LoVo (cell line): Measurements from ENCODE around the gene SPTBN1.

Source experiments
- DNase-seq: peaks from one replicate; pipeline ENCODE4 v3.0.0-alpha.2; 2016; ENCODE audit warnings: low spot score

The SPTBN1 gene

DNA sequence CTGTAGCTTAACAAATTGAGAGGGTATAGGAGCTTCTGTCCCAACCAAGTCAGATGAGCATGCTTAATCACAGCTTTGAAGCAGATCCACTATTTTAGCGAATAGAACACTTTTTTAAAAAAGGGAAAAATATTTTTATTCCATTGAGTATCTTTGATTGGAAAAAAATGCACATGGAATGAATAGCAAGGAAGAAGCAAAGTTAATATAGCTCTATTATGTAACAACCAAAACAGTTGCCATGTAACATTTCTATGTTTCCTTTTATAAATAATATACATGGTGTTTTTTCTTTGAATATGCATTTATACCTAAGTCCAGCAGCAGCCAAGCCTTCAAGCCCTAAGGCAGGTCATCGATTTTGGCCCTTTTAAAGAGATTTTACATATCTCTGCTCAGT, 21.4 kb upstream of the SPTBN1 start:
- no peak for DNase-seq

DNA sequence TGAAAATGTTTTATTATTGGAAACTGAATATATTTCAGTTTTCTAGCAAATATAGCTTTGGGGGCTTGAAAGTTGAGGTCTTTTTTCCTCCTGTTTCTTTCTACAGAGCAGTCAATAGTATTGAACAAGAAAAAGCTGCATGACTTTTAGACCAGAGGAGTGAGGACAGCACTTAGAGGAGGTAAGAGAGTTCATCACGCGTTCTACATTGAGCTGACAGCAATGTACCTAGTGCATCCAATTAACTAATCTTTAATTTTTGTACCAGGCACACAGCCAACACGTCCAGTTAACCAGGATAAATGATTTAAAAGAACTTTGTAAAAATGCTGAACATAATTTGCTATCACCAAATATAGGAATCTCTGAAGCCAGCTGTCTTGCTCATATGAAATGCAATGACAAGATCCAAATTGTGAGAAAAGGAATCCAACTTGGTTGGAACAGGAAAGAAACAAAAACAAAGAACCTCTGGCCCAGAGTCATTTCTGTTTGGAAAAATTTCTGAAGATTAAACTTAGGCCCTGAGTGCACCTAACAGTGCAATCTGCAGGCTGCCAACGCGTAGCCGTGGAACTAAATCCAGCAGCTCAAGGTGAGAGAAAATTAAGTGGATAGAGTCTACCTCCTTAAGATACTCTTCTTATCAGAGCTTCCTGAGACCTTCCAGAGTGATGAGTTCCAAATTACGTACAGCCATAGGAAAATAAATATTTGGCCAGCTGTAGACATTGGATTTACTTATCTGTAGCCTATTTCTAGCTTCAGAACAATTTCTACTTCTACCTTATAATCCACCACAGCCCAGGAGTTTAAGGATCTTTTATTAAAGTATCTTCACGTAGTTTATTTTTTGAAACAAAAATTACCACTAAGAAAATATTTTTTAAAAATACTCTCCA, 20.6 kb upstream of the SPTBN1 start:
- DNase-seq: no peak

DNA sequence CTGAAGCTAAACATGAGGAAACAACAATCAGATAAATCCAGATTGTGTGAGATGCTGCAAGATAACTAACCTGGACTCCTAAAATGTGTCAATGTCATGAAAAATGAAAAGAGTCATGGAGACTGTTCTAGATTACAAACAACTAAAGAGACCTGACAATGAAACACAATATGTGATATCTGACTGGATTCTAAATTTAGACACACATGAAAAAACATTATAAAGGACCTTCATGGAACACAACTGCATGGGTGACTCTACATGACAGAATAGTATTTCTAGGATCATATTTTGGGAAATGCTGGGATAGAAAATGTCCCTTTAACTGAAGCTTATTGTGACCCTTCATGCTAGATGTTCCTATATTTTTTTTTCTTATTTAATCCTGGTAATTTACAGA, 18.5 kb upstream of the SPTBN1 start:
- no peak for DNase-seq

DNA sequence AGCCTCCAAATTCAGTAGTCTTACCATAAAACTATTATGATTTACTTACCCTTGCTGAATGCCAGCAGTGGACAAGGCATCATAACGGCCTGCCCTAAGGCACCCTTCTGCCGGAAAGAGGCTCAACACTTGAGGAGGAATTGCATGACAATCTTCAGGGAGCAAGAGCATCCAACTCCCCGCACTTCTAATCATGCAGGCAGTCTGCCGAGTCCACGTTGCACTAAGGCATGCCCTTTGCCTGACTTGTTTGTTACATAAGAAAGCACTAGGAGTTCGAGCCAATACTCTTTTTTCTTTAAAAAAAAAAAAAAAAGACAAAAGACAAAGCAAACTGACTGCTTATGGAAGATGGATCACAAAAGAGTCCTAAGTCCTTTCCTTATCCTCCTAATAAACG, 17.9 kb upstream of the SPTBN1 start:
- no peak for DNase-seq

DNA sequence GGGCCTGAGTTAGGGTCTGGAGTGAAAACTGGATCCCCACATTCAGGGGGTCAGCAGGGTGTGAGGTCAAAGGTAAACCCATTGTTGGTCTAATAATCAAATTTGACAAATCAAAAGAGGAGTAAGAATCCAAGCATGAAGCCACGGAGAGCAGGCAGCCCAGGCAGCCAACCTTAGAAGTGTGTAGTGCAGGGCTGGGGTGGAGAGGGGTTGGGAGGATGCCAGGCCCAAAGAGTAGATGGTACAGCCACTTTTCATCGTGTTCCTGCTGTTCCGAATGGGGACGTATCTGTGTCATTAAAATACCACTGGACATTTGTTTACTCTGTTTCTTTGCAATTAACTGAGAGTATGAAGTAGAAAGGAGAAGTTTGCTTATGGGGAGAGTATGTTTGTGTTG, 16.5 kb upstream of the SPTBN1 start:
- DNase-seq: no peak

DNA sequence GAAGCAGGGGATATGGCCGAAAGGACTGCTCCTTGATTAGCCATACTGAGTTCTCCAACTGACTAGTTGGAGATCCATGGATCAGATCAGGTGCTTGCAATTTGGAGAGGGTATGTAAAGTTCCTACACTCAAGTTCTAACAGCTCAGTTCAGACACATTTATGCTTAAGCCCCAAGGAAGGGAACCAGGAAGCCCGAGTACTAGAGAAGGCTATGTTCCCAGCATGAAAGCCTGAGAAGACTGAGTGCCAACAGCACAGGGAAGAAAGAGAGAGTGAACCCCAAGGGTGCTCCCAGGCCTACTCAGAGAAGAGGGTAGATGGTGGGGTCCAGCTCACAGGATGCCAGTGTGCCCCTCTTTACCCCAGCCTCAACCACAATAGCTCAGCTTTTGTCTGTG, 16.1 kb upstream of the SPTBN1 start:
- DNase-seq: no peak

DNA sequence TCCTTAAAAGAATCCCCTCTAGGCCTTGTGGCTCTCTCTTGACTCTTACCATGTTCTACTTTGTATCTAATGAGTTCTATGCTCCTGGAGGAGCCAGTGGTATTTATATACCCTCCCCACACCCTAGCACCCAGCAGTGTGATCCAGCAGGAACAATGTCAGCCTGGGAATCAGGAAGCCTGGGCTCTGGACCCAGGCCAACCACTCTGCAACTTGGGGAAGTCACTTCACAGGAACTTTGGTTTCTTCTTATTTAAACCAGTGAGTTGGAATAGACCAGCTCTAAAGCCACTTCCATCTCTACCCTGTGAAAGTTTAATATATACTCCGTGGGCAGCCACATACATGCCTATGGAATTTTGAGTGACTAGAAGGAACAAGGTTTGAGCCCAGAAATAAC, 11.6 kb upstream of the SPTBN1 start:
- DNase-seq: no peak

DNA sequence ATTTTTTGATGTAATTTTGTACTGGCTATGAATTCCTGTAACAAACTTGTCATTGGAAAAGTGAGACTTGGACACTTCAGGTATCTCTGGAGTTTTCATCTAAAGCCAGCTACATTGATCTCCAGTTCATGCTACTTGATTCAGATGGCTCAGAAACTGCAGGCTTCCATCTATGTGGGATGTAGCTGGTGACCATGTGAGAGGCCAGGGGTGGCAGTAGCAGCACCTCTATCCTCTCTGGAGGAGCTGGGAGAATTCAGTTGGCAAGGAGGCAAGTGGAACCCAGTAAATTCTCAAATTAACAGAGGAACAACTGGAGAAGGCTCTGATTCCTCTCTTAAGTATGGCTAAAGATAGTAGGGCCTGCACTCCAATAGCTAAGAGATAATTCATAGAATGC, 10.0 kb upstream of the SPTBN1 start:
- no peak for DNase-seq

- DNase-seq: no peak
Measured at GRCh38 chr2:54446625-54447024, 9.5 kb upstream of the SPTBN1 start.

DNA sequence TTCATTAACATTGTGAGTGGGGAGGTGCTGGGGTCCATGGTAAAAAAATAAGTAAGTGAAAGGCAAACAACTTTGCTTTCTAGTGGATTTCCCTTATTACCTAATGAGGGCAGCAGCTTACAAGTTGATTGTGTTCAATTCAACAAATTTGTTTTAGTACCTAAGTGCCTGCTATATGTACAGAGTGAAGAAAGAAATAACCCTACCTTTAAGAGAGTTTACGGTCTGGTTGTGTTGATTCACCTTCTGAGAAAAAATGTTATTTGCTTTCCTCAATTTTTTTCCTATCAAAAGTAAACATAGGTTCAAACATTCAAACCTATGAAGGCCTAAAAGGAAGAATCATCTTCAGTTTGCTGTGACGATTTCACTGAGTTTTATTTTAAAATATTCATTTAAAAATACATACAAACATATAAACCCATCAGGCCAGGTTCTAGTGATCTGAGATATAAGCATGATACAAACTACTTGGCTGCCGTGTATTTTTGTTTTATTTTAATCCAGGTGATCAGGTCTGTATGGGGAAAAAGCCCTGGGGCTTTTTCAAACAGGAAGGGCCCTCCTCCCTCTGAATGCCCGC, 1.5 kb upstream of the SPTBN1 start:
- no peak for DNase-seq

GRCh38 chr2:54455131-54455562, 980 bp upstream of the SPTBN1 start:
- no peak for DNase-seq

GRCh38 chr2:54456362-54456611, 160 bp downstream of the SPTBN1 start:
- no peak for DNase-seq

DNA sequence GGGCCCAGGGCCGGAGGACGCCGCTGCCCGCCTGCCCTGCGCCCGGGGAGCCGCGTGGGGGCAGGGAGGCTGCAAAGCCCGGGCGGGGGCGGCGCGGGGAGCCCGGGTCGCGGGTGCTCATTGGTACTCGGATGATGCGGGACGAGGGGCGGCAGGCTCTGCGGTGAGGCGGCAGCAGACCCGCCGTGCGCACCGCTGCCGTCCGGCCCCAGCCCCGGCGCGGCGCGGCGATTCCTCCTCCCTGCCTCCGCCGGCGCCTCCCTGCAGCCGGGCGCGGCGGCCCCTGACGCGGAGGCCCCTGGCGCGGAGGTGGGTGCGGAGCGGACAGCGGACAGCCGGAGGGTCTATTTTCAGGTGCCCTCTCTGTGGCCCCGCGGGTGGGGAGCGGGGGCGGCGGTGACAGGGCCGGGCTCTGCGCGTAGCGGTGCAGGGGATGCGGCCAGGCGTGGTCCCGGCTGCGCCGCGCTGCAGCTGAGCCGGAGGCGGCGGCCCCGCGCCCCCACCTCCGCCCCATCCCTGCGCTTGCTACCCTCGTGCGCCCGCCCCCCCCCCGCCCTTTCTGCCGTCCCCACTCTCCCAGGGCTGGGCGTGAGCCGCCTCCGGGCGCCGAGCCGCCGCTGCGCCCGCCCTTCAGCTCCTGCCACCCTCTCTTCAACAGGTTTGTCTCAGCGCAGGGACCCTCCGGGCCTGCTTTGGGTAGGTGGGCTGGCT, 640 bp downstream of the SPTBN1 start:
- DNase-seq: peak; percentile 22

- peak; percentile 14 for DNase-seq
Measured at GRCh38 chr2:54457323-54458023, 1.3 kb downstream of the SPTBN1 start.

- DNase-seq: no peak
Measured at GRCh38 chr2:54459037-54459441, 2.9 kb downstream of the SPTBN1 start.

- no peak for DNase-seq
Measured at GRCh38 chr2:54461261-54461660, 5.1 kb downstream of the SPTBN1 start.

DNA sequence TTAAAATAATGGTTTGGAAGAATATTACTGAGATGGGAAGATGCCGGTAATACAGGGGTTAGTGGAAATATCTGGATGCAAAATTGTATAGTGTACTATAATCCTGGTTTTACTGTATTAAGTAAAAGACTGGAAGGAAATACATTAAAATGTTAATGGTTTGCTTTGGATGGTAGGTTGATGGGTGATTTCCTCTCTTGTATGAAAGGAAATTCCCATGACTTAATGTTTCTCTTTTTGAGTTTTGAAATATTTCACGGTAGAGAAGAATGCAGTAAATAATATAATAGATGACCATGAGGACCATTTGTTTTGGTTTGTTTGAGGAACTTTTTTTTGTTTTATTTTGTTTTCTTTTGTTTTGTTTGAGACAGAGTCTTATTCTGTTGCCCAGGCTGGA, 8.2 kb downstream of the SPTBN1 start:
- no peak for DNase-seq

DNA sequence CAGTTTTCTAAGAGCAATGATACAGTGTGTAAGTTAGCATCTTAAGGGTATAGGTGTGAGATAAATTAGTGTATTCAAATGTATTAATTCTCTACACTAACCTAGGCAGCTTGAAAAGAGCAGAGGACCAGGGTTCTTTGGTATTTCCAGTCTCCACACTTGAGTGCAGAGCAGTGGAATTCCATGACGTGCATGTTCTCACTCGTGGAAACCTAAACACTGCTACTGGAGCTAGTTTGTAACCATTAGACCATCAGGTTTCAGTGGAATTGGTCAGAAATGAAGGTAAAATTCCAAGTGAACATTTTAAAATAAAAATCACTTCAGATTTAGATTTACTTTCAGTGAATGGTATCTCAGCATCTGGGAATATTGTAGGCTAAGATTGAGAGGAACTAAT, 9.0 kb downstream of the SPTBN1 start:
- DNase-seq: no peak

GRCh38 chr2:54466870-54467269, 10.7 kb downstream of the SPTBN1 start:
- DNase-seq: no peak

- DNase-seq: no peak
Measured at GRCh38 chr2:54468673-54469072, 12.5 kb downstream of the SPTBN1 start.

GRCh38 chr2:54469484-54470053, 13.4 kb downstream of the SPTBN1 start:
- no peak for DNase-seq

GRCh38 chr2:54470266-54470938, 14.3 kb downstream of the SPTBN1 start:
- DNase-seq: no peak
